Vagina (tissue), 2 donors: Measurements from ENCODE around the gene TTC39B. TPM values are rescaled to one million over a fixed set of nuclear protein-coding genes. Genes with fewer than 3 reads are reported as not detected.

Experiments used
- DNase-seq, 2 donors: peaks; one replicate each; pipeline ENCODE4 v3.0.0-alpha.2; 2017; ENCODE audit errors: extremely low spot score in 2 of 2
- H3K27ac ChIP-seq: fragments of 200-600 bp; sonication (generic); one replicate; pipeline ENCODE4 v1.5.1; 2019
- H3K27me3 ChIP-seq: fragments of 200-600 bp; sonication (generic); one replicate; pipeline ENCODE4 v1.5.1; 2019
- H3K36me3 ChIP-seq, 2 donors: fragments of 200-600 bp; sonication (generic); one replicate each; pipeline ENCODE4 v1.5.1; 2017 to 2019
- H3K4me1 ChIP-seq: fragments of 200-600 bp; sonication (generic); one replicate; pipeline ENCODE4 v1.5.1; 2019
- H3K4me3 ChIP-seq, 2 donors: fragments of 200-600 bp; sonication (generic); 1 replicate in 1 of 2; 2 replicates in 1 of 2; pipeline ENCODE4 v1.5.1; 2016 to 2019
- H3K9me3 ChIP-seq: fragments of 200-600 bp; sonication (generic); one replicate; pipeline ENCODE4 v1.5.1; 2019
- CTCF ChIP-seq, 3 experiments: fragments of 450-650 bp in 2 of 3; fragments of 200-600 bp in 1 of 3; sonication (generic) in 1 of 3; IDR thresholded peaks; one replicate each; pipeline ENCODE4 v1.5.1; 2017 to 2019; ENCODE audit warnings: antibody characterized with exemption in 3 of 3, mild to moderate bottlenecking in 2 of 3, moderate library complexity in 2 of 3
- POLR2A ChIP-seq, 2 donors: fragments of 450-650 bp; IDR thresholded peaks; one replicate each; pipeline ENCODE4 v1.6.1; 2017; ENCODE audit warnings: antibody characterized with exemption in 2 of 2, mild to moderate bottlenecking in 2 of 2, moderate library complexity in 2 of 2
- POLR2AphosphoS5 ChIP-seq, 2 donors: sonication (generic); formaldehyde crosslinking; IDR thresholded peaks; one replicate each; pipeline ENCODE4 v1.9.0; 2017; ENCODE audit warnings: antibody characterized with exemption in 2 of 2, mild to moderate bottlenecking in 2 of 2, low read depth in 1 of 2; ENCODE audit not compliant: insufficient read depth in 1 of 2
- intact Hi-C: fragments of 100-400 bp; cut with DNase I; formaldehyde crosslinking; loops from one replicate; pipeline ENCODE4 v1.15.1; 2023
- total RNA-seq: library from RNA; depleted of rRNA; stranded (reverse); fragments of >200 nt; gene quantifications from one replicate; pipeline ENCODE4 v1.2.3, GENCODE V29; 2016

TTC39B gene
- total RNA-seq, 1 donor from 2014 or later = 13.3 TPM

GRCh38 chr9:15163931-15164330 lies 143.1 kb downstream of the TTC39B start:
- intact Hi-C loops = no loop called here
- H3K4me1 ChIP-seq = no peaks in the 10 kb centered on the region
- no peak overlapping the region for H3K4me3 ChIP-seq
- H3K27ac ChIP-seq = no peak overlapping the region
- no peaks in the 10 kb centered on the region for H3K36me3 ChIP-seq
- TF ChIP-seq POLR2AphosphoS5 (IDR thresholded peaks at IDR 0.05; ENCODE audit: insufficient read depth in 1 of 2, low read depth in 1 of 2) (no peak), CTCF (IDR thresholded peaks at IDR 0.05) (no peak), POLR2A (IDR thresholded peaks at IDR 0.05) (no peak)
- no peaks in the 10 kb centered on the region for H3K9me3 ChIP-seq
- no peak for DNase-seq
- no peaks in the 10 kb centered on the region for H3K27me3 ChIP-seq

- Histone ChIP-seq H3K27ac (no peak overlapping the region), H3K36me3 (no peaks in the 10 kb centered on the region), H3K4me1 (no peaks in the 10 kb centered on the region), H3K4me3 (no peak overlapping the region), H3K9me3 (no peaks in the 10 kb centered on the region), H3K27me3 (no peaks in the 10 kb centered on the region)
- TF ChIP-seq POLR2AphosphoS5 (IDR thresholded peaks at IDR 0.05; ENCODE audit: insufficient read depth in 1 of 2, low read depth in 1 of 2) (no peak), POLR2A (IDR thresholded peaks at IDR 0.05) (no peak), CTCF (IDR thresholded peaks at IDR 0.05) (no peak)
- intact Hi-C loops = no loop called here
- no peak for DNase-seq
These were observed 145.3 kb downstream of the TTC39B start for GRCh38 chr9:15161753-15162152.

- Histone ChIP-seq H3K27ac (no peak overlapping the region), H3K27me3 (no peaks in the 10 kb centered on the region), H3K4me1 (peaks cover 4% of the 10 kb centered on the region), H3K9me3 (no peaks in the 10 kb centered on the region), H3K4me3 (no peak overlapping the region), H3K36me3 (no peaks in the 10 kb centered on the region)
- DNase-seq = no peak
- no peak for TF ChIP-seq POLR2AphosphoS5 (IDR thresholded peaks at IDR 0.05; ENCODE audit: insufficient read depth in 1 of 2, low read depth in 1 of 2)
- no peak for TF ChIP-seq POLR2A (IDR thresholded peaks at IDR 0.05)
- TF ChIP-seq CTCF (IDR thresholded peaks at IDR 0.05) = no peak
- intact Hi-C loops = no loop called here
These were observed 146.3 kb downstream of the TTC39B start for GRCh38 chr9:15160673-15161072.

GRCh38 chr9:15158064-15158463 lies 149.0 kb downstream of the TTC39B start:
- intact Hi-C loops = loop anchor here (10.0 kb wide), 1 partner anchor 57 kb away; no protein-coding TSS in a partner anchor
- no peak overlapping the region for H3K4me3 ChIP-seq
- TF ChIP-seq POLR2AphosphoS5 (IDR thresholded peaks at IDR 0.05; ENCODE audit: insufficient read depth in 1 of 2, low read depth in 1 of 2) = no peak
- no peak for TF ChIP-seq CTCF (IDR thresholded peaks at IDR 0.05)
- DNase-seq = no peak
- no peaks in the 10 kb centered on the region for H3K27me3 ChIP-seq
- no peak overlapping the region for H3K27ac ChIP-seq
- no peaks in the 10 kb centered on the region for H3K9me3 ChIP-seq
- H3K4me1 ChIP-seq = peaks cover 12% of the 10 kb centered on the region
- H3K36me3 ChIP-seq = no peaks in the 10 kb centered on the region

GRCh38 chr9:15157381-15157780 lies 149.6 kb downstream of the TTC39B start:
- intact Hi-C loops = loop anchor here (10.0 kb wide), 1 partner anchor 57 kb away; no protein-coding TSS in a partner anchor
- Histone ChIP-seq H3K9me3 (no peaks in the 10 kb centered on the region), H3K27me3 (no peaks in the 10 kb centered on the region), H3K4me1 (peaks cover 12% of the 10 kb centered on the region), H3K27ac (no peak overlapping the region), H3K36me3 (no peaks in the 10 kb centered on the region), H3K4me3 (no peak overlapping the region)
- TF ChIP-seq POLR2AphosphoS5 (IDR thresholded peaks at IDR 0.05; ENCODE audit: insufficient read depth in 1 of 2, low read depth in 1 of 2) = no peak
- TF ChIP-seq POLR2A (IDR thresholded peaks at IDR 0.05) = no peak
- TF ChIP-seq CTCF (IDR thresholded peaks at IDR 0.05) = no peak
- DNase-seq = no peak
